Right lobe of liver (tissue), 6 donors: Measurements from ENCODE around the gene ZNF609. TPM values are rescaled to one million over a fixed set of nuclear protein-coding genes. Genes with fewer than 3 reads are reported as not detected.

ENCODE experiments used
- ATAC-seq, 4 donors: fragments of 200-7000 bp; cut with Tn5 transposase; one replicate each; pipeline ENCODE4 v1.9.1; 2020; ENCODE audit warnings: mild to moderate bottlenecking in 4 of 4, moderate library complexity in 4 of 4
- DNase-seq, 3 donors: peaks; one replicate each; pipeline ENCODE4 v3.0.0-alpha.2; 2020
- H3K27ac ChIP-seq, 3 donors: fragments of 200-600 bp; one replicate each; pipeline ENCODE4 v1.8.0; 2022
- H3K27me3 ChIP-seq, 2 donors: fragments of 200-600 bp; one replicate each; pipeline ENCODE4 v1.8.0; 2022
- H3K36me3 ChIP-seq, 4 donors: fragments of 200-600 bp; sonication (generic) in 1 of 4; one replicate each; pipeline versions ENCODE4 v1.5.1 to v1.8.0; 2017 to 2022; ENCODE audit warnings: control low read depth in 1 of 4
- H3K4me1 ChIP-seq, 4 donors: fragments of 200-600 bp; sonication (generic) in 1 of 4; one replicate each; pipeline versions ENCODE4 v1.5.1 to v1.8.0; 2017 to 2022; ENCODE audit warnings: control low read depth in 1 of 4
- H3K4me3 ChIP-seq, 3 donors: fragments of 200-600 bp; one replicate each; pipeline ENCODE4 v1.8.0; 2022
- H3K9me3 ChIP-seq, 4 donors: fragments of 200-600 bp; sonication (generic) in 1 of 4; one replicate each; pipeline versions ENCODE4 v1.5.1 to v1.8.0; 2017 to 2022; ENCODE audit warnings: control low read depth in 1 of 4
- CTCF ChIP-seq, 4 donors: fragments of 200-600 bp in 3 of 4; fragments of 450-650 bp in 1 of 4; IDR thresholded peaks; one replicate each; pipeline versions ENCODE4 v1.5.1 to v1.8.0; 2016 to 2022; ENCODE audit warnings: antibody characterized with exemption in 4 of 4, mild to moderate bottlenecking in 2 of 4
- POLR2A ChIP-seq: fragments of 450-650 bp; IDR thresholded peaks from one replicate; pipeline ENCODE4 v1.6.1; 2017; ENCODE audit warnings: antibody characterized with exemption, mild to moderate bottlenecking
- WGBS: methylation state at CpG from one replicate; pipeline ENCODE4 v1.1.6; 2018; ENCODE audit warnings: low coverage, low lambda C conversion rate; ENCODE audit not compliant: insufficient coverage; ENCODE audit errors: missing lambda C conversion rate; 5-methylcytosine and 5-hydroxymethylcytosine counted together
- intact Hi-C, 2 donors: fragments of 100-400 bp; cut with DNase I; formaldehyde crosslinking; loops; one replicate each; pipeline versions ENCODE4 v1.11.2 to v1.14.1; 2022
- total RNA-seq, 6 experiments: library from RNA; depleted of rRNA in 2 of 6; stranded (reverse); fragments of >200 nt in 2 of 6; fragmentation: NEBNext Ultra II Directional in 3 of 6; extraction: Animal tissue kit (Norgen Biotek cat#: 25700) in 3 of 6; gene quantifications; one replicate each; pipeline versions ENCODE4 v1.1.0 to v1.2.4, GENCODE V29; 2016 to 2023
- donor health status: DM: no; HTN: yes; CAD: no.
- donor health status: DM: no; HTN: no; CAD: no.
- donor health status: DM: no; HTN: no; CAD: no.
- donor health status: DM: no; HTN: yes; CAD: no.
- donor health status: DM: no; HTN: yes; CAD: no.

Gene ZNF609
- total RNA-seq, 6 experiments from 2014 or later, result 10.7 to 16.1 (median 13.5) TPM

- ATAC-seq (no peak), DNase-seq (no peak)
- Histone ChIP-seq H3K4me3 (no peak overlapping the region), H3K4me1 (peaks cover 0 to under 1% (median 0%) of the 10 kb centered on the region in 4 donors), H3K36me3 (peaks cover 0 to 71% (median 24%) of the 10 kb centered on the region in 4 donors), H3K9me3 (no peaks in the 10 kb centered on the region), H3K27ac (no peak overlapping the region), H3K27me3 (no peaks in the 10 kb centered on the region)
- WGBS, result 67% methylated on average over 4 of the region's 4 CpGs
- intact Hi-C loops, result loop anchor here (5.0 kb wide), 1 partner anchor 42 kb away; no protein-coding TSS in a partner anchor
- TF ChIP-seq POLR2A, result no peak
- no peak for TF ChIP-seq CTCF (IDR thresholded peaks at IDR 0.05)
Observed at GRCh38 chr15:64685230-64685888, 225.0 kb downstream of the ZNF609 start.

GRCh38 chr15:64686130-64686735 lies 225.9 kb downstream of the ZNF609 start:
- Histone ChIP-seq H3K27me3 (no peaks in the 10 kb centered on the region), H3K36me3 (peaks cover 0 to 64% (median 26%) of the 10 kb centered on the region in 4 donors), H3K9me3 (no peaks in the 10 kb centered on the region), H3K4me3 (no peak overlapping the region), H3K4me1 (peaks cover 0 to 9% (median 4%) of the 10 kb centered on the region in 4 donors), H3K27ac (no peak overlapping the region)
- DNase-seq, result no peak
- TF ChIP-seq CTCF (IDR thresholded peaks at IDR 0.05), result peak; percentile 64 to 73 (median 65)
- no peak for TF ChIP-seq POLR2A
- WGBS, result 57% methylated on average over 8 of the region's 10 CpGs
- peak in 3 of 4 donors; percentile 27 to 42 (median 40) for ATAC-seq
- intact Hi-C loops, result loop anchor here (5.0 kb wide), 1 partner anchor 41 kb away; no protein-coding TSS in a partner anchor

- no peak for TF ChIP-seq POLR2A
- no peak for TF ChIP-seq CTCF (IDR thresholded peaks at IDR 0.05)
- Histone ChIP-seq H3K27ac (no peak overlapping the region), H3K4me1 (peaks cover 0 to 16% (median 6%) of the 10 kb centered on the region in 4 donors), H3K4me3 (no peak overlapping the region), H3K27me3 (no peaks in the 10 kb centered on the region), H3K36me3 (peaks cover 0 to 55% (median 21%) of the 10 kb centered on the region in 4 donors), H3K9me3 (no peaks in the 10 kb centered on the region)
- no peak for ATAC-seq
- WGBS, result 100% methylated on average over 2 of the region's 2 CpGs
- no peak for DNase-seq
- intact Hi-C loops, result loop anchor here (5.0 kb wide), 1 partner anchor 40 kb away; no protein-coding TSS in a partner anchor
Observed at GRCh38 chr15:64687172-64687571, 226.8 kb downstream of the ZNF609 start.

- TF ChIP-seq POLR2A (no peak), CTCF (IDR thresholded peaks at IDR 0.05) (no peak)
- Histone ChIP-seq H3K4me1 (peaks cover 0 to 21% (median 9%) of the 10 kb centered on the region in 4 donors), H3K27me3 (no peaks in the 10 kb centered on the region), H3K4me3 (no peak overlapping the region), H3K9me3 (no peaks in the 10 kb centered on the region), H3K27ac (no peak overlapping the region), H3K36me3 (peaks cover 0 to 50% (median 19%) of the 10 kb centered on the region in 4 donors)
- WGBS, result 68% methylated on average over 2 of the region's 3 CpGs
- intact Hi-C loops, result loop anchor here (5.0 kb wide), 1 partner anchor 40 kb away; no protein-coding TSS in a partner anchor
- ATAC-seq (no peak), DNase-seq (no peak)
Observed at GRCh38 chr15:64687688-64688087, 227.3 kb downstream of the ZNF609 start.
